Activated CD8-positive, alpha-beta T cell treated with anti-CD3 and anti-CD28 coated beads for 36 hours (primary cell): ENCODE results near the gene SMIM9. TPM values are rescaled to one million over a fixed set of nuclear protein-coding genes. Genes with fewer than 3 reads are reported as not detected.
A peak's percentile ranks its signal among the peaks of the same experiment; 100 is the strongest.
"Not testable (repeated sequence)": the region's sequence is repeated elsewhere in the genome, so short reads cannot be mapped to it uniquely, and the experiment has no call there.

Experiments used
- ATAC-seq: fragments of 200-7000 bp; cut with Tn5 transposase; one replicate; pipeline ENCODE4 v1.10.0; 2021; ENCODE audit warnings: mild to moderate bottlenecking, moderate library complexity
- CTCF ChIA-PET: fragments of 350-600 bp; sonication (Branson Sonifier 250); formaldehyde crosslinking; loops from one replicate; lab custom pipeline; 2021; ENCODE audit warnings: antibody characterized with exemption; lab: Charles Lee
- POLR2A ChIA-PET: fragments of 350-600 bp; sonication (Branson Sonifier 250); formaldehyde crosslinking; loops from one replicate; lab custom pipeline; 2021; ENCODE audit warnings: antibody characterized with exemption; lab: Charles Lee
- DNase-seq: peaks from one replicate; pipeline ENCODE4 v3.0.0-alpha.2; 2020
- H3K27ac Mint-ChIP-seq: one replicate; pipeline ENCODE4 v1.8.0; 2021; ENCODE audit warnings: mild to moderate bottlenecking, mixed read lengths
- H3K27me3 Mint-ChIP-seq: one replicate; pipeline ENCODE4 v1.8.0; 2021; ENCODE audit warnings: mixed read lengths
- H3K36me3 Mint-ChIP-seq: one replicate; pipeline ENCODE4 v1.8.0; 2021; ENCODE audit warnings: low read depth, mixed read lengths
- H3K4me1 Mint-ChIP-seq: one replicate; pipeline ENCODE4 v1.8.0; 2021; ENCODE audit warnings: low read depth, mixed read lengths
- H3K4me3 Mint-ChIP-seq: one replicate; pipeline ENCODE4 v1.8.0; 2021; ENCODE audit warnings: mild to moderate bottlenecking, moderate library complexity, mixed read lengths
- H3K9me3 Mint-ChIP-seq: one replicate; pipeline ENCODE4 v1.8.0; 2021; ENCODE audit warnings: mixed read lengths
- intact Hi-C: fragments of 100-400 bp; cut with micrococcal nuclease; formaldehyde crosslinking; loops from one replicate; pipeline ENCODE4 v1.10.0; 2022
- total RNA-seq, 2 experiments: library from RNA; stranded (reverse); gene quantifications; one replicate each; pipeline ENCODE4 v1.2.3, GENCODE V29; 2021
- TF ChIP-seq, protein P1 (sequence below): fragments of 200-600 bp; IDR thresholded peaks from one replicate; pipeline ENCODE4 v1.8.0; 2022; ENCODE audit warnings: antibody characterized with exemption, mild to moderate bottlenecking

SMIM9 gene
- total RNA-seq, 2 experiments from 2014 or later = not detected

DNA sequence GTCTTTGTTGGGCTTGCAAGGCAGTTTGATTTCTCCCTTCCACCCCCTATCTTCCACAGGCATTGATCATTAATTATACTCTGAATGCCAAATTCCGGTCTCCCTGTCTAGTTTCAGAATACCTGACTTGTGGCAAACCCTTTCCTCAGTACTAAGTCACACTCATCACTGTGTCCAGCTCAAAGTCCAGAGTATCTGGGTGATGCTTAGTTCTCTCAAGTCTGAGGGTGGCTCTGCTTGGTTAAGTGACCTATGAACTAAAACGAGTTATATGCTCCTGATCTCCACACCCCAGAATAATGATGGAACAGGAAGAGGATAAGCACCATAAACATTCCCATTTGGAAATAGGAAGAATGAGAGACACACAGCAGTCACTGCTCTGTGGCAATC is 6.5 kb downstream of the SMIM9 start:
- H3K4me3 Mint-ChIP-seq = no peak overlapping the region

DNA sequence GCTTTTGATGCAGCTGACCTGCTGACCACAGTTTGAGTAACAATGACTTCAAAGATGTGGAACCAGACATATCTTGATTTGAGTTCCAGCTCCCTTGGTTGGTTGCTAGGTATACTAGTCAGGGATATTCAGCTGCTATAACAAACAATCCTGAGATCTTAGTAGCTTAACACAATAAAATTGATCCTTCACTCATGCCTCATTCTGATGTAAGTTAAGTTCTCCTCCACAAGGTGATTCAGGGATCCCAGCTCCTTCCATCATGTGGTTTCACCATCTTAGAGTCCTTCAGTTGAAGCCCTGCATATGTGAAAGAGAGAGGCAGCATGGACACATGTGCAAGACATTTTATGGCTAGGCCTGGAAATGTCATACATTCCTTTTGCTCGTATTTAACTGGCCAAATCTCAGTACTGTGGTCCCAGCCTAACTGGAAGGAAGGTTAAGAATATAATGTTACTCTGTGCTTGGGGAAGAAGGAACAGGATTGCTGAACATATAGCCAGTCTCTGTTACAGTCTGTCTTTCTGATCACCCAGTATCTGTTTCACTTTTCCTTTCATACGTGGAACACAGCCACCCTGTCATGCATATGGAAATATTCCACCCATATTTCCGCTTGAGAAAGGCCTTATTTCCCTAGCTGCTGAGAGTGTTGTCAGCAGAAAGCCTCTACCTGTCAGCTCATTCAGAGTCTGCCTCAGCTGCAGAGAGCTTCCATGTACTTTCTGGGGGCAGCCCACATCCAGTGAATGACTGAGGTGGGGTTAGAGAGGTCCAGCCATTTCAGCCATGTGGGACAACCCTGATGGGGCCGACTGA is 7.1 kb downstream of the SMIM9 start:
- Mint-ChIP-seq H3K27me3 (no peaks in the 10 kb centered on the region), H3K27ac (no peak overlapping the region), H3K4me3 (no peak overlapping the region), H3K4me1 (peaks cover 21% of the 10 kb centered on the region), H3K36me3 (no peaks in the 10 kb centered on the region), H3K9me3 (no peaks in the 10 kb centered on the region)
- TF ChIP-seq, protein P1, sequence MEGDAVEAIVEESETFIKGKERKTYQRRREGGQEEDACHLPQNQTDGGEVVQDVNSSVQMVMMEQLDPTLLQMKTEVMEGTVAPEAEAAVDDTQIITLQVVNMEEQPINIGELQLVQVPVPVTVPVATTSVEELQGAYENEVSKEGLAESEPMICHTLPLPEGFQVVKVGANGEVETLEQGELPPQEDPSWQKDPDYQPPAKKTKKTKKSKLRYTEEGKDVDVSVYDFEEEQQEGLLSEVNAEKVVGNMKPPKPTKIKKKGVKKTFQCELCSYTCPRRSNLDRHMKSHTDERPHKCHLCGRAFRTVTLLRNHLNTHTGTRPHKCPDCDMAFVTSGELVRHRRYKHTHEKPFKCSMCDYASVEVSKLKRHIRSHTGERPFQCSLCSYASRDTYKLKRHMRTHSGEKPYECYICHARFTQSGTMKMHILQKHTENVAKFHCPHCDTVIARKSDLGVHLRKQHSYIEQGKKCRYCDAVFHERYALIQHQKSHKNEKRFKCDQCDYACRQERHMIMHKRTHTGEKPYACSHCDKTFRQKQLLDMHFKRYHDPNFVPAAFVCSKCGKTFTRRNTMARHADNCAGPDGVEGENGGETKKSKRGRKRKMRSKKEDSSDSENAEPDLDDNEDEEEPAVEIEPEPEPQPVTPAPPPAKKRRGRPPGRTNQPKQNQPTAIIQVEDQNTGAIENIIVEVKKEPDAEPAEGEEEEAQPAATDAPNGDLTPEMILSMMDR = no peak
- peak; percentile 64 for ATAC-seq
- DNase-seq = no peak
- CTCF ChIA-PET = interaction anchor here (2.0 kb wide), 1 partner anchor 14 kb away, joined by 8 read pairs; no protein-coding TSS in a partner anchor
- POLR2A ChIA-PET = interaction anchor here (0.9 kb wide), 1 partner anchor 76 kb away, joined by 3 read pairs; the partner anchor contains the start of gene GAB3
- intact Hi-C loops = no loop called here

More for the DNA sequence above, 6.5 kb downstream of the SMIM9 start:
- ChIA-PET CTCF (interaction anchor here (2.0 kb wide), 1 partner anchor 14 kb away, joined by 8 read pairs; no protein-coding TSS in a partner anchor), POLR2A (no interaction called here)
- Mint-ChIP-seq H3K36me3 (no peaks in the 10 kb centered on the region), H3K4me1 (peaks cover 21% of the 10 kb centered on the region), H3K27me3 (no peaks in the 10 kb centered on the region), H3K27ac (no peak overlapping the region), H3K9me3 (no peaks in the 10 kb centered on the region)
- ATAC-seq = no peak
- TF ChIP-seq, protein P1 = no peak
- intact Hi-C loops = no loop called here
- DNase-seq = no peak

DNA sequence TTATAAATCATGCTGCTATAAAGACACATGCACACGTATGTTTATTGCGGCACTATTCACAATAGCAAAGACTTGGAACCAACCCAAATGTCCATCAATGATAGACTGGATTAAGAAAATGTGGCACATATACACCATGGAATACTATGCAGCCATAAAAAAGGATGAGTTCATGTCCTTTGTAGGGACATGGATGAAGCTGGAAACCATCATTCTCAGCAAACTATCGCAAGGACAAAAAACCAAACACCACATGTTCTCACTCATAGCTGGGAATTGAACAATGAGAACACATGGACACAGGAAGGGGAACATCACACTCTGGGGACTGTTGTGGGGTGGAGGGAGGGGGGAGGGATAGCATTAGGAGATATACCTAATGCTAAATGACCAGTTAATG is 8.9 kb downstream of the SMIM9 start:
- H3K9me3 Mint-ChIP-seq, H3K4me3 Mint-ChIP-seq, intact Hi-C loops, H3K27ac Mint-ChIP-seq, CTCF ChIA-PET, DNase-seq, ATAC-seq, POLR2A ChIA-PET, H3K27me3 Mint-ChIP-seq, H3K36me3 Mint-ChIP-seq: not testable (repeated sequence)
- peaks cover 21% of the 10 kb centered on the region for H3K4me1 Mint-ChIP-seq

DNA sequence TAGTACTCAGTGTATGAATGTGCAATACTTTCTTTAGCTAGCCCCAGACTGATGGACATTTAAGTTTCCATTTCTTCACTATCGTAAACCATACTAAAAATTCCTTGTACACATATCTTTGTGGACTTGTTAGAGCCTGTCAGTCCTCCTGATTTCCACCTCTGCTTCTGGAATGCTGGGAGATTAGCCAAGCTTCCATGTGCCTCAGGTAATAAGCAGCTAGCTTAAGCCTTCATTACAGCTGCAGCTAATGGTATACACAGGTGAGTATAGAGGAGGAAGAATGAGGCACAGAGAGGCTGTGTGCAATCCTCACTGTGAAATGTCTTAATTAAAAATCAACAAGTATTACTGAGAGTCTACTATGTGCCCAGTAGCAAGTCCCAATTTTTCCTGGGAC is 9.8 kb downstream of the SMIM9 start:
- Mint-ChIP-seq H3K27ac (no peak overlapping the region), H3K4me1 (peaks cover 16% of the 10 kb centered on the region), H3K9me3 (no peaks in the 10 kb centered on the region), H3K4me3 (no peak overlapping the region), H3K27me3 (no peaks in the 10 kb centered on the region), H3K36me3 (no peaks in the 10 kb centered on the region)
- ATAC-seq (no peak), DNase-seq (no peak)
- TF ChIP-seq, protein P1 = no peak
- POLR2A ChIA-PET = no interaction called here
- intact Hi-C loops = no loop called here
- CTCF ChIA-PET = no interaction called here

DNA sequence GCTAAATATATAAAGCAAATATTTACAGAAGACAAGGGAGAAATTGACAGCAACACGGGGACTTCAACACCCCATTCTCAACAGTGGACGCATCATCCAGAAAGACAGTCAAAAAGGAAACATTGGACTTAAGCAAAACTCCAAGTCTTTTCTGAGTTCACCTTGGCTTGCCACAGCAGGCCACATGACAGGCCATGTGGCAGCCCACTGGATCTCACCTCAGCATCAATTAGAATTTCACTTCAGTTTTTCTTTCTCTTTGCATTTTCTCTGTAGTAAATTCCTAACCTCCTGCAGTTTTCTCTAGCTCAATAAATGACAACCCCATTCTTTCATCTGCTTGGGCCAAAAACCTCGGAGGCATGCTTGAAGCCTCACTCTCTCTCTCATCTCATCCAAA is 12.4 kb downstream of the SMIM9 start:
- H3K4me1 Mint-ChIP-seq = no peaks in the 10 kb centered on the region
- no peaks in the 10 kb centered on the region for H3K27me3 Mint-ChIP-seq
- H3K27ac Mint-ChIP-seq = no peak overlapping the region
- H3K36me3 Mint-ChIP-seq = no peaks in the 10 kb centered on the region
- no peak overlapping the region for H3K4me3 Mint-ChIP-seq
- POLR2A ChIA-PET = no interaction called here
- no peaks in the 10 kb centered on the region for H3K9me3 Mint-ChIP-seq
- no peak for ATAC-seq
- CTCF ChIA-PET = no interaction called here
- intact Hi-C loops = no loop called here
- TF ChIP-seq, protein P1 = no peak
- no peak for DNase-seq
